ENCODE data around the gene PTPRJ.

GRCh38 chr11:48017831-48018527 lies 37.6 kb downstream of the PTPRJ start:
- TF ChIP-seq CTCF (conservative IDR thresholded peaks at IDR 0.05; ENCODE audit: low read depth, low read length) (no peak), EZH2 (IDR thresholded peaks at IDR 0.05; ENCODE audit: borderline replicate concordance, low read depth, low read length, poor library complexity, severe bottlenecking) (no peak)

Data from A673 (cell line).